ENCODE data around the gene HIF3A. TPM values are rescaled to one million over a fixed set of nuclear protein-coding genes. Genes with fewer than 3 reads are reported as not detected.

HIF3A gene
- total RNA-seq, 2 experiments from 2014 or later: not detected

DNA sequence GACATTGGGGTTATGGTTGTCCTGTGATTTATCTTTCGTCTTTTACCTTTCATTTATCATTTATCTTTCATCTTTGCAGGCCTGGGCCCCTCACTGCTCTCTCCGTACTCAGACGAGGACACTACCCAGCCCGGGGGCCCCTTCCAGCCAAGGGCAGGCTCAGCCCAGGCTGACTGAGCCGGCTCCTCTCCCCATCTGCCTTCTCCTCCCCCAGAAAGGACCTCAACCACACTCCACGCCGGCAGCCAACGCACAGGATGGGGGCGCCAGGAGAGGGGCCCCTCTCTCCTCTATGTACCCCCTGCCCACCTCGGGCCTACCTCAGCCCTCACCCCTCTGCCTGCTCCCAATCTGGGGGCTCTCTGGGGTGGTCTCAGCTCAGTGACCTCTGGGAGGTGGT, 42.6 kb downstream of the HIF3A start:
- no peak overlapping the region for H3K27ac ChIP-seq (ENCODE audit: low read depth in 1 of 2, low read length in 2 of 2)
- no peak for DNase-seq
- intact Hi-C loops (cut with DNase I, micrococcal nuclease): no loop called here
- H3K4me1 ChIP-seq (ENCODE audit: insufficient read depth, low read length): no peaks in the 10 kb centered on the region
- H3K9me3 Mint-ChIP-seq: no peaks in the 10 kb centered on the region
- TF ChIP-seq, protein P1, sequence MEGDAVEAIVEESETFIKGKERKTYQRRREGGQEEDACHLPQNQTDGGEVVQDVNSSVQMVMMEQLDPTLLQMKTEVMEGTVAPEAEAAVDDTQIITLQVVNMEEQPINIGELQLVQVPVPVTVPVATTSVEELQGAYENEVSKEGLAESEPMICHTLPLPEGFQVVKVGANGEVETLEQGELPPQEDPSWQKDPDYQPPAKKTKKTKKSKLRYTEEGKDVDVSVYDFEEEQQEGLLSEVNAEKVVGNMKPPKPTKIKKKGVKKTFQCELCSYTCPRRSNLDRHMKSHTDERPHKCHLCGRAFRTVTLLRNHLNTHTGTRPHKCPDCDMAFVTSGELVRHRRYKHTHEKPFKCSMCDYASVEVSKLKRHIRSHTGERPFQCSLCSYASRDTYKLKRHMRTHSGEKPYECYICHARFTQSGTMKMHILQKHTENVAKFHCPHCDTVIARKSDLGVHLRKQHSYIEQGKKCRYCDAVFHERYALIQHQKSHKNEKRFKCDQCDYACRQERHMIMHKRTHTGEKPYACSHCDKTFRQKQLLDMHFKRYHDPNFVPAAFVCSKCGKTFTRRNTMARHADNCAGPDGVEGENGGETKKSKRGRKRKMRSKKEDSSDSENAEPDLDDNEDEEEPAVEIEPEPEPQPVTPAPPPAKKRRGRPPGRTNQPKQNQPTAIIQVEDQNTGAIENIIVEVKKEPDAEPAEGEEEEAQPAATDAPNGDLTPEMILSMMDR (IDR thresholded peaks at IDR 0.05): no peak
- no peaks in the 10 kb centered on the region for H3K36me3 Mint-ChIP-seq (ENCODE audit: low read depth)
- POLR2A ChIA-PET: no interaction called here
- ATAC-seq (ENCODE audit: poor library complexity): no peak
- no peaks in the 10 kb centered on the region for H3K4me1 Mint-ChIP-seq (ENCODE audit: low read depth)
- no peak overlapping the region for H3K27ac Mint-ChIP-seq
- H3K9me3 ChIP-seq (ENCODE audit: control insufficient read depth in 1 of 2, insufficient read depth in 1 of 2, low read length in 2 of 2): peaks cover 0 to 4% of the 10 kb centered on the region in 2 experiments
- H3K27me3 Mint-ChIP-seq: peaks cover 4% of the 10 kb centered on the region
- H3K27me3 ChIP-seq (ENCODE audit: control insufficient read depth in 1 of 2, insufficient read depth in 2 of 2, low read length in 2 of 2): no peaks in the 10 kb centered on the region
- no peak overlapping the region for H3K4me3 Mint-ChIP-seq
- no peaks in the 10 kb centered on the region for H3K36me3 ChIP-seq (ENCODE audit: insufficient read depth, low read length)
- CTCF ChIA-PET: no interaction called here
- H3K4me3 ChIP-seq (ENCODE audit: low read length): no peak overlapping the region

DNA sequence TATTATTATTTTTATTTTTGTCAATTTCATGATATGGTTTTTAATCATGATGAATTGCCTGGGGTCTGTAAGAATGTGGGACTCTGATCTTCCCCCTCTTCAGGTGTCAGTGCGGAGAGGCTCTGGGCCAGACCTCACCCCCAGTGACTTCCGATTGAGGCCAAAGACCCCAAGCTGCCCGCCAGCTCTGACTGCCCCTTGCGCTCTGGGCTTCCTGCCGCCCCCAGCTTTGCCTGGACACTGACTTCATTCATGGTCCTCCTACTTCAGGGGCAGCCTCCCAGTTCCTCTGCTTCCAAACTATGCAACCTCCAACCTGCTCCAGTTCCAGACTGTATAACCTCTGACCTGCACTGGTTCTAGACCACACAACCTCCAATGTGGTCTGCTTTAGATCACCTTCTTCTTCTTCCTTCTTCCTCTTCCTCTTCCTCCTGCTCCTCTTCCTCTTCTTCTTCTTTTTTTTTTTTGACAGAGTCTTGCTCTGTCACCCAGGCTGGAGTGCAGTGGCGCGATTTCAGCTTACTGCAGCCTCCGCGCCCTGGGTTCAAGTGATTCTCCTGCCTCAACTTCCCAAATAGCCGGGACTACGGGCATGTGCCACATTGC, 43.3 kb downstream of the HIF3A start:
- no peak overlapping the region for H3K4me3 ChIP-seq (ENCODE audit: low read length)
- no peak overlapping the region for H3K27ac Mint-ChIP-seq
- H3K27me3 ChIP-seq (ENCODE audit: control insufficient read depth in 1 of 2, insufficient read depth in 2 of 2, low read length in 2 of 2): no peaks in the 10 kb centered on the region
- POLR2A ChIA-PET: no interaction called here
- TF ChIP-seq, protein P1 (IDR thresholded peaks at IDR 0.05): no peak
- ATAC-seq (ENCODE audit: poor library complexity) (no peak), DNase-seq (no peak)
- CTCF ChIA-PET: no interaction called here
- H3K9me3 ChIP-seq (ENCODE audit: control insufficient read depth in 1 of 2, insufficient read depth in 1 of 2, low read length in 2 of 2): peaks cover 0 to 4% of the 10 kb centered on the region in 2 experiments
- H3K4me3 Mint-ChIP-seq: no peak overlapping the region
- no peaks in the 10 kb centered on the region for H3K36me3 Mint-ChIP-seq (ENCODE audit: low read depth)
- H3K27me3 Mint-ChIP-seq: peaks cover 4% of the 10 kb centered on the region
- no peaks in the 10 kb centered on the region for H3K4me1 Mint-ChIP-seq (ENCODE audit: low read depth)
- no peaks in the 10 kb centered on the region for H3K9me3 Mint-ChIP-seq
- H3K36me3 ChIP-seq (ENCODE audit: insufficient read depth, low read length): no peaks in the 10 kb centered on the region
- no peak overlapping the region for H3K27ac ChIP-seq (ENCODE audit: low read depth in 1 of 2, low read length in 2 of 2)
- intact Hi-C loops (cut with DNase I, micrococcal nuclease): loop anchor here in 1 of 2 experiments (10.0 kb wide), 1 partner anchor 415 kb away; no protein-coding TSS in a partner anchor
- H3K4me1 ChIP-seq (ENCODE audit: insufficient read depth, low read length): no peaks in the 10 kb centered on the region

DNA sequence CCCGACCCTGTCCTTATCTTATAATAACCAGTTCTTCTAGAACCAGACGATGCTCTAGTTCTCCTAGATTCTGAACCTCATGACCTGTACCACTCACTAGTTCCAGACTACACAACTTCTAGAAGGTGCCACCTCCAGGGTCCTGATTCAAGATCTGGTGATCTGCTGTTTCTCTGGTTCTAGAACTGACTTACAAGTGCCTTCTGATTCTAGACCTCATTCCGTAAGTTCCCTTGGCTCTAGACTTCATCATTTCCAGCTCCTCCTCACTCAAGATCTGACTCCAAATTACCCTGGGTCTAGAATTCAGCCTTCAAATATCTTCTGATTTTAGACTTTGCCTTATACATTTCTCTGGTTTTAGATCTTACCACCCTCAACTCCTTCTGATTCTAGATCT, 45.1 kb downstream of the HIF3A start:
- ChIA-PET CTCF (interaction anchor here (1.2 kb wide), 1 partner anchor 61 kb away, joined by 3 read pairs; no protein-coding TSS in a partner anchor), POLR2A (no interaction called here)

More for the DNA sequence above, 45.1 kb downstream of the HIF3A start:
- H3K27me3 Mint-ChIP-seq: peaks cover 4% of the 10 kb centered on the region
- Histone ChIP-seq H3K4me3 (ENCODE audit: low read length) (no peak overlapping the region), H3K4me1 (ENCODE audit: insufficient read depth, low read length) (peaks cover 7% of the 10 kb centered on the region), H3K27ac (ENCODE audit: low read depth in 1 of 2, low read length in 2 of 2) (no peak overlapping the region), H3K36me3 (ENCODE audit: insufficient read depth, low read length) (no peaks in the 10 kb centered on the region), H3K27me3 (ENCODE audit: control insufficient read depth in 1 of 2, insufficient read depth in 2 of 2, low read length in 2 of 2) (no peaks in the 10 kb centered on the region), H3K9me3 (ENCODE audit: control insufficient read depth in 1 of 2, insufficient read depth in 1 of 2, low read length in 2 of 2) (peaks cover 0 to 4% of the 10 kb centered on the region in 2 experiments)
- no peaks in the 10 kb centered on the region for H3K9me3 Mint-ChIP-seq
- TF ChIP-seq, protein P1 (IDR thresholded peaks at IDR 0.05): no peak
- intact Hi-C loops (cut with DNase I, micrococcal nuclease): loop anchor here in 1 of 2 experiments (10.0 kb wide), 1 partner anchor 417 kb away; no protein-coding TSS in a partner anchor
- H3K4me1 Mint-ChIP-seq (ENCODE audit: low read depth): peaks cover 8% of the 10 kb centered on the region
- H3K36me3 Mint-ChIP-seq (ENCODE audit: low read depth): peaks cover 7% of the 10 kb centered on the region
- no peak overlapping the region for H3K4me3 Mint-ChIP-seq
- no peak for DNase-seq
- ATAC-seq (ENCODE audit: poor library complexity): no peak
- H3K27ac Mint-ChIP-seq: no peak overlapping the region

Measured in CD4-positive, alpha-beta T cell (primary cell).